Esophagus muscularis mucosa (tissue), 3 donors: ENCODE data around the gene TSPAN2.

Experiments
- CTCF ChIP-seq, 3 experiments: fragments of 200-600 bp in 2 of 3; fragments of 450-650 bp in 1 of 3; sonication (generic) in 2 of 3; IDR thresholded peaks; one replicate each; pipeline ENCODE4 v1.5.1; 2017 to 2019; ENCODE audit warnings: antibody characterized with exemption in 3 of 3, mild to moderate bottlenecking in 2 of 3, moderate library complexity in 1 of 3
- POLR2AphosphoS5 ChIP-seq, 2 donors: sonication (generic); formaldehyde crosslinking; IDR thresholded peaks; one replicate each; pipeline ENCODE4 v1.6.1; 2017; ENCODE audit warnings: antibody characterized with exemption in 2 of 2

DNA sequence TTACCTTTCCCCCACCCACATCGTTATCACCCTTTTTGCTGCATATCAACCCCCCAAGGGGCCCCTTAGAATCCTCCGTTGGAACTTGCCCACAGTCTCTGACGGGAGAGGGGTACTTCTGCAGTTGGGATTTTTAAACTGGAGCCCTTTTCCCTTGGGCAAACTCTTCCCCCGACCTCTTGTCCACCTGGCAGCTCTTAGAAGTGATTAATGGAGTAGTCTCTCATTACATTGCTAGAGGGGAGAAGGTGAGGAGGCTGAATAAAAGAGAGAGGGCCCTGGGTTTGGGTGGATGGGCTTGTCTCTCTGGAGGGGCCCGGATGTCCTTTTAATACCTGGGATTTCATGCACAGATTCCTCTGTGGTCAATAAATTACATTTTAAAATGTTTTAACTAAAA lies 27.2 kb upstream of the TSPAN2 start:
- TF ChIP-seq POLR2AphosphoS5 (IDR thresholded peaks at IDR 0.05) (no peak), CTCF (IDR thresholded peaks at IDR 0.05) (no peak)
